Testis (tissue), 2 donors: ENCODE measurements around the gene PPP6R1.

Experiments used
- POLR2A ChIP-seq: fragments of 450-650 bp; IDR thresholded peaks from one replicate; pipeline ENCODE4 v1.6.1; 2017; ENCODE audit warnings: antibody characterized with exemption, mild to moderate bottlenecking, moderate library complexity
- TF ChIP-seq, protein P1 (sequence below), 3 experiments: fragments of 450-650 bp in 2 of 3; fragments of 200-600 bp in 1 of 3; sonication (generic) in 1 of 3; IDR thresholded peaks; one replicate each; pipeline ENCODE4 v1.5.1; 2016 to 2019; ENCODE audit warnings: antibody characterized with exemption in 3 of 3, mild to moderate bottlenecking in 2 of 3, moderate library complexity in 1 of 3

GRCh38 chr19:55232286-55232602 lies 26.6 kb downstream of the PPP6R1 start:
- TF ChIP-seq, protein P1, sequence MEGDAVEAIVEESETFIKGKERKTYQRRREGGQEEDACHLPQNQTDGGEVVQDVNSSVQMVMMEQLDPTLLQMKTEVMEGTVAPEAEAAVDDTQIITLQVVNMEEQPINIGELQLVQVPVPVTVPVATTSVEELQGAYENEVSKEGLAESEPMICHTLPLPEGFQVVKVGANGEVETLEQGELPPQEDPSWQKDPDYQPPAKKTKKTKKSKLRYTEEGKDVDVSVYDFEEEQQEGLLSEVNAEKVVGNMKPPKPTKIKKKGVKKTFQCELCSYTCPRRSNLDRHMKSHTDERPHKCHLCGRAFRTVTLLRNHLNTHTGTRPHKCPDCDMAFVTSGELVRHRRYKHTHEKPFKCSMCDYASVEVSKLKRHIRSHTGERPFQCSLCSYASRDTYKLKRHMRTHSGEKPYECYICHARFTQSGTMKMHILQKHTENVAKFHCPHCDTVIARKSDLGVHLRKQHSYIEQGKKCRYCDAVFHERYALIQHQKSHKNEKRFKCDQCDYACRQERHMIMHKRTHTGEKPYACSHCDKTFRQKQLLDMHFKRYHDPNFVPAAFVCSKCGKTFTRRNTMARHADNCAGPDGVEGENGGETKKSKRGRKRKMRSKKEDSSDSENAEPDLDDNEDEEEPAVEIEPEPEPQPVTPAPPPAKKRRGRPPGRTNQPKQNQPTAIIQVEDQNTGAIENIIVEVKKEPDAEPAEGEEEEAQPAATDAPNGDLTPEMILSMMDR (IDR thresholded peaks at IDR 0.05) = no peak
- TF ChIP-seq POLR2A = no peak
